ENCODE measurements around the gene SUSD4. TPM values are rescaled to one million over a fixed set of nuclear protein-coding genes. Genes with fewer than 3 reads are reported as not detected.

SUSD4 gene
- total RNA-seq, 1 experiment from 2014 or later: 3.5 TPM

DNA sequence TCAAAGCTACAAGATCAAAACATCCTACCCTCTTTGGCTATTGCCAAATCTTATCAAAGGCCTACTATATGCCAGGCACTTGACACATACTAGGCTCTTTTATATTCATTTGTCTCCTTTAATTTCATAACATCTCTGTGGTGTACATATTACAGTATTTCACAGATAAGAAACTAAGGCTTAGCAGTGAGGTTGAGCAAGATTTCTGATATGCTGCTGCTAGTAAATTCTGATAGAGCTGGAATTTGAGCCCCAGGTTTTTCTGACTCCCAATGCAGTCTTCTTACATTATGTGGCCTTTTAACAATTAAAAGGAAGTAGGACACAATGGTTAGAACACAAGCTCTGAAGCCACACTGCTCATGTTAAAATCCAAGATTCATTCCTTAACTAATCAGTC lies 46.1 kb upstream of the SUSD4 start:
- no peaks in the 10 kb centered on the region for H3K27me3 ChIP-seq (ENCODE audit: insufficient read depth, low read length)
- H2BK20ac ChIP-seq (ENCODE audit: low read depth, low read length, poor library complexity, severe bottlenecking): no peak overlapping the region
- H3K18ac ChIP-seq (ENCODE audit: insufficient read length, low read depth, low read length): no peak overlapping the region
- H2BK12ac ChIP-seq (ENCODE audit: insufficient read length, low read depth, low read length): no peak overlapping the region
- no peak overlapping the region for H2BK120ac ChIP-seq (ENCODE audit: low read depth, low read length, poor library complexity, severe bottlenecking)
- H3K23ac ChIP-seq (ENCODE audit: insufficient read length, low read depth, low read length): no peak overlapping the region
- no peaks in the 10 kb centered on the region for H3K79me2 ChIP-seq (ENCODE audit: insufficient read depth, low read length)
- TF ChIP-seq, protein P1, sequence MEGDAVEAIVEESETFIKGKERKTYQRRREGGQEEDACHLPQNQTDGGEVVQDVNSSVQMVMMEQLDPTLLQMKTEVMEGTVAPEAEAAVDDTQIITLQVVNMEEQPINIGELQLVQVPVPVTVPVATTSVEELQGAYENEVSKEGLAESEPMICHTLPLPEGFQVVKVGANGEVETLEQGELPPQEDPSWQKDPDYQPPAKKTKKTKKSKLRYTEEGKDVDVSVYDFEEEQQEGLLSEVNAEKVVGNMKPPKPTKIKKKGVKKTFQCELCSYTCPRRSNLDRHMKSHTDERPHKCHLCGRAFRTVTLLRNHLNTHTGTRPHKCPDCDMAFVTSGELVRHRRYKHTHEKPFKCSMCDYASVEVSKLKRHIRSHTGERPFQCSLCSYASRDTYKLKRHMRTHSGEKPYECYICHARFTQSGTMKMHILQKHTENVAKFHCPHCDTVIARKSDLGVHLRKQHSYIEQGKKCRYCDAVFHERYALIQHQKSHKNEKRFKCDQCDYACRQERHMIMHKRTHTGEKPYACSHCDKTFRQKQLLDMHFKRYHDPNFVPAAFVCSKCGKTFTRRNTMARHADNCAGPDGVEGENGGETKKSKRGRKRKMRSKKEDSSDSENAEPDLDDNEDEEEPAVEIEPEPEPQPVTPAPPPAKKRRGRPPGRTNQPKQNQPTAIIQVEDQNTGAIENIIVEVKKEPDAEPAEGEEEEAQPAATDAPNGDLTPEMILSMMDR (conservative IDR thresholded peaks at IDR 0.05): no peak
- no peak overlapping the region for H3K56ac ChIP-seq (ENCODE audit: insufficient read length, low read depth, low read length)
- H2BK15ac ChIP-seq (ENCODE audit: low read depth, low read length): no peak overlapping the region
- H3T11ph ChIP-seq (ENCODE audit: low read length): no peak overlapping the region
- H3K79me1 ChIP-seq (ENCODE audit: insufficient read depth, low read depth, low read length, poor library complexity, severe bottlenecking): no peaks in the 10 kb centered on the region
- no peaks in the 10 kb centered on the region for H3K4me1 Mint-ChIP-seq
- no peak overlapping the region for H2AK5ac ChIP-seq (ENCODE audit: insufficient read length, low read length)
- no peak overlapping the region for H2AFZ ChIP-seq (ENCODE audit: low read length)
- no peak overlapping the region for H3K4me3 Mint-ChIP-seq
- no peak overlapping the region for H3K27ac Mint-ChIP-seq
- no peak overlapping the region for H3K9ac ChIP-seq (ENCODE audit: extremely low read depth, insufficient read length, low read length)
- no peak overlapping the region for H2BK5ac ChIP-seq (ENCODE audit: insufficient read length, low read length)
- no peaks in the 10 kb centered on the region for H4K20me1 ChIP-seq (ENCODE audit: control insufficient read depth, insufficient read depth, insufficient read length)
- no peaks in the 10 kb centered on the region for H3K9me3 ChIP-seq (ENCODE audit: control insufficient read depth, low read depth, low read length)
- no peak overlapping the region for H3K4me2 ChIP-seq (ENCODE audit: insufficient read depth, insufficient read length, low read length)
- H3K4me1 ChIP-seq (ENCODE audit: insufficient read depth, low read length): no peaks in the 10 kb centered on the region
- no peak overlapping the region for H3K4ac ChIP-seq (ENCODE audit: low read depth, low read length)
- H3K14ac ChIP-seq (ENCODE audit: insufficient read depth, low read length): no peak overlapping the region
- no peaks in the 10 kb centered on the region for H3K23me2 ChIP-seq (ENCODE audit: insufficient read length, low read depth, low read length, poor library complexity, severe bottlenecking)
- no peaks in the 10 kb centered on the region; the same call in none of the 2 replicates for H3K27me3 Mint-ChIP-seq (ENCODE audit: low read depth)
- DNase-seq: no peak
- no peak overlapping the region for H4K8ac ChIP-seq (replicated peaks; ENCODE audit: insufficient read length, low read depth, low read length)
- H3K36me3 Mint-ChIP-seq (ENCODE audit: insufficient read depth in 1 of 3, low read depth in 3 of 3): no peaks in the 10 kb centered on the region
- H4K91ac ChIP-seq (ENCODE audit: insufficient read length, low read depth, low read length): no peak overlapping the region
- H4K5ac ChIP-seq (ENCODE audit: insufficient read length, low read depth, low read length): no peak overlapping the region
- no peak overlapping the region for H3K27ac ChIP-seq (ENCODE audit: insufficient read length, low read depth, low read length)
- peaks cover 0 to 3% of the 10 kb centered on the region in 2 experiments; a peak in 2 of 5 replicates for H3K9me3 Mint-ChIP-seq
